ENCODE results near the gene PDPN. TPM values are rescaled to one million over a fixed set of nuclear protein-coding genes. Genes with fewer than 3 reads are reported as not detected.
"Not testable (repeated sequence)": the region's sequence is repeated elsewhere in the genome, so short reads cannot be mapped to it uniquely, and the experiment has no call there.

PDPN gene
- total RNA-seq = 4.2 and 14.8 TPM in 2 replicates

DNA sequence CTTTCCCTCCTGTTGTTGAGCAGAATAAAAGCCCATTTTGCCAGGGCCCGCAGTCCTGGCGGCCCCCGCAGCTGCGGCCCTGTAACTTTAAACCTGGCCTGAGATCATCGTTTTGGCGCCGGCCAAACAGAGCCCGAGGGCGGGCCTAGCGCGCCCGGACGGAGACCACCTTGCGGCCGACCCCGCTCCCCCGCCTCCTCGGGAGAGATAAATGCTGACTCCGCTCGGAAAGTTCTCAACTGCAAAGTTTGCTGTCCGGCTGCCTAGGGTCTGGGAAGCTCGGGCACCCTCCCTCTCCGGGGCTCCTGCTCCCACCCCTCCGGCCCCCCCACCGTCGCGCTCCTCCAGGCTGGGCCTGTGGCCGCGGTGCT, at the start of gene PDPN:
PDPN (plus strand) TSS at position 238 of the 371 bp plus-strand sequence. CDS start 202 bp downstream, outside the sequence.
- no peak for DNase-seq (ENCODE audit: extremely low read depth, low read depth, low spot score)

DNA sequence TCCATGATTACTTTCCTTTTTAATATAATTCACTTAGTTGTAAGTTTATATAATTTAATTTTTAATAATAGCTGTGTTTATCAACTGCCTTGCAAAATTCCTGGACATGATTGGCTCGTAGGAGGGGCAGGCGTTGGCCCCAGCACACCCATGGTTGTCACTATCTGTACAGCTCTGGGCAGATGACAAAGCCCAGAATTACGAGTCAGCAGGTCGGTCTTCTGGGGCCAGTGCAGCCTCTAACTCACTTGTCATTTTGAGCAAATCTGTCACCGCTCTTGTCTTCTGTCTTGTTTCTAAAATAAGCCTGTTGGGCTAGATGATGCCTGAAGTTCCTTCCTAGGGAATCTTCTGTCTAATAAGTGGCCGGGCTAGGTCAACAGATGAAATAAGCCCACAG, 48.4 kb upstream of the PDPN start:
- no peak for DNase-seq (ENCODE audit: extremely low read depth, low read depth, low spot score)

DNA sequence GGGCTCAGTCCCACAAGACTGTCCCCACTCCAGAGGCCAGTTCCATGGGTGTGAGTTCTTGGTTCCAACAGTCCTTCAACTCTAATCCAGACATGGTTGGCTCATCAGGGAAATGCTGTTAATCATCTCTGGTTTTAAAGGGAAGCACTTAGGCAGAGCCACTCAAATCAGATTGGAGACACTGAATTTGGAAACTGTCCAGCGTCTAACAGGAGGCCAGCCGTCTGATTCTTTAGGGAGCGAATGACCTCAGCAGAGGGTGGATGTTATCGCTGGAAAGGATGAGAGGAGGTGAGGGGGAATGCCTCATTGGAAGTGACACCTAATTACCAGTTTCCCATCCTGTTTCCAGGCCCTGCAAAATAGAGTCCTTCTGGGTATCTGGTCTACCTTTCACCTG, 47.1 kb upstream of the PDPN start:
- no peak for DNase-seq (ENCODE audit: extremely low read depth, low read depth, low spot score)

- DNase-seq (ENCODE audit: extremely low read depth, low read depth, low spot score) = no peak
These were observed 44.8 kb upstream of the PDPN start for GRCh38 chr1:13538832-13539231.

- DNase-seq (ENCODE audit: extremely low read depth, low read depth, low spot score) = no peak
These were observed 43.9 kb upstream of the PDPN start for GRCh38 chr1:13539683-13540082.

DNA sequence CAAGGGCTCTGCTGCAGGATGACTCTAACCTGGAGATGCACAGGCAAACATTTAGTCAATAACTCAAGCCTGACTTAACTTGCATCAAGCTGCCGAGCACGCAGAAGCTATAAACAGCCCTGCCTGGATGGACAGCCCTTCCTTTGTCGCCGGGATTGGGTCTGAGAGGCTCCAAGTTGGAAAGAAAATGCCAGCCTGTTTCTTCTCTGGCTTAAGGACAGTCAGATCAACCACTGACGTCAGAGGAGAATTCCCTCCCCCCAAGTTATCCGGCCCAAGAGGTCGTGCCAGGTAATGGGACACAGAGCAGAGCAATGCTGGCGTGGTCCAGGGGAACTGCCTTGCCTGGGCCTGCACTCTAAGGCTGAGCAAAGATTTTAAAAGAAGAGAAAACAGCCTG, 42.8 kb upstream of the PDPN start:
- no peak for DNase-seq (ENCODE audit: extremely low read depth, low read depth, low spot score)

DNA sequence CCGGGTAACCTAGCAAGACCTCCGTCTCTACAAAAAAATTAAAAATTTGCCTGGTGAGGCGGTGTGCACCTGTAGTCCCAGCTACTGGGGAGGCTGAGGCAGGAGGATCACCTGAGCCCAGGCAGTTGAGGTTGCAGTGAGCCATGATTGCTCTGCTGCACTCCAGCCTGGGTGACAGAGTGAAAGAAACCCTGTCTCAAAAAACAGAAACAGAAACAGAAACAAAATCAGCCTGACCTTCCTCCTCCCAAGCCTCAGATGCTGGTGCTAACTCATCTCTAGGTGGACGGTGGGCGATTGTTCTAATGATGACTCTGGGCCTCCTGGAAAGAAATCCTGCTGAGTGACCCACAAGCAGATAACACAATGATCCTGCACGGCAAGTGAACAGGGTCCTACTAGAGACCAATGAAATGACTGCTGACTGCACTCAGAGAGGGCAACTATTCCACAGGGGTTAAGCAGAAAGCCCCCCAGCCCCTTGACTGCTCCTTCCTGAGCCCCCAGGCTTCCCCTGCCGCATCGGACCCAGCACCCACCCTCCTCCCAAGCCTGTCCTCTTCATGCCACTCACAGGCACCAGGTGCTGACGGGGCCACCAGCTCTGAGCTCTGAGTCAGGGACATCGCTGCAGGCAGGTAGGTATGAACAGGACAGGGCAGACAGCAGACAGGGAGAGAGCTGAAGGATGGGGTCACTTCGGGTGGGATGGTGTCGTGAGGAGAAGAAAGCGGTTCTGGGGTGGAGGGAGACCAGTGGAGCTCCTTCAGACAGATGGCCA, 42.0 kb upstream of the PDPN start:
- no peak for DNase-seq (ENCODE audit: extremely low read depth, low read depth, low spot score)

- DNase-seq (ENCODE audit: extremely low read depth, low read depth, low spot score) = no peak
These were observed 40.0 kb upstream of the PDPN start for GRCh38 chr1:13543451-13544220.

GRCh38 chr1:13544221-13544556, 39.4 kb upstream of the PDPN start:
- DNase-seq (ENCODE audit: extremely low read depth, low read depth, low spot score) = no peak

- DNase-seq (ENCODE audit: extremely low read depth, low read depth, low spot score) = no peak
These were observed 36.8 kb upstream of the PDPN start for GRCh38 chr1:13546791-13547190.

GRCh38 chr1:13548281-13548680, 35.4 kb upstream of the PDPN start:
- DNase-seq (ENCODE audit: extremely low read depth, low read depth, low spot score) = no peak

DNA sequence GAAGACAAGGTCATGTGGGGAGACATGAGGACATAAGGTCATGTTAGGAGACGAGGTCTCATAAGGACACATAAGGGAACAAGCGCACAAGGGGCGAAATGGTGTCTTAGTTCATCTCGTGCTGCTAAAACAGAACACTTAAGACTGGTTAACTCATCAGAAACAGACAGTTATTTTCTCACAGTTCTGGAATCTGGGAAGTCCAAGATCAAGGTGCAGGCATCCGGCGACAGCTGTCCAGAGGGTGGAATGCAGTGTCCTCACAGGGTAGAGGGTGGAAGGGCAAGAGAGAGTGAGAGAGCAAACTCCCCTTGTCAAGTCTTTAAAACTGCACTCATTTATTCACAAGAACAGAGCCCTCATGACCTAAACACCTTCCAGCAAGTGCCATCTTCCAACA, 34.6 kb upstream of the PDPN start:
- no peak for DNase-seq (ENCODE audit: extremely low read depth, low read depth, low spot score)

DNA sequence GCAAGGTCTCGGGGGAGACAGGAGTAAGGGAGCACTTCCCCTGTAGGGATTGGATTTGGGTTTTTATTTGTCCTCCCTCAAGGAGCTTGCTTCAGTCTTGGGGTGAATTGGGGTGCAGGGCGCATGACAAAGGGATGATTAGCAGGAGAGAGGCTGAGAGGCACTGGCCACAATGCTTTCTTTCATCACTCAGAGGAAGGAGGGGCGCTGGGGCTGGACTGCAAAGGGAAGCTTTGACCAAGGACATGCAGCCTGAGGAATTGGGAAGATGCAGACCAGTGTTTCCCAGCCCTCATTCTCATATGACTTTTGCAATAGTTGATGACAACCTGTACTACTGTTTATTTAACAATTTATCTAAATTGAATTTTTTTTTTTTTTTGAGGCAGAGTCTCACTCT, 34.1 kb upstream of the PDPN start:
- no peak for DNase-seq (ENCODE audit: extremely low read depth, low read depth, low spot score)

GRCh38 chr1:13550663-13551062, 33.0 kb upstream of the PDPN start:
- DNase-seq (ENCODE audit: extremely low read depth, low read depth, low spot score) = no peak

- no peak for DNase-seq (ENCODE audit: extremely low read depth, low read depth, low spot score)
These were observed 28.8 kb upstream of the PDPN start for GRCh38 chr1:13554798-13555197.

- no peak for DNase-seq (ENCODE audit: extremely low read depth, low read depth, low spot score)
These were observed 27.3 kb upstream of the PDPN start for GRCh38 chr1:13556224-13556764.

- DNase-seq (ENCODE audit: extremely low read depth, low read depth, low spot score) = no peak
These were observed 23.1 kb upstream of the PDPN start for GRCh38 chr1:13560541-13560940.

DNA sequence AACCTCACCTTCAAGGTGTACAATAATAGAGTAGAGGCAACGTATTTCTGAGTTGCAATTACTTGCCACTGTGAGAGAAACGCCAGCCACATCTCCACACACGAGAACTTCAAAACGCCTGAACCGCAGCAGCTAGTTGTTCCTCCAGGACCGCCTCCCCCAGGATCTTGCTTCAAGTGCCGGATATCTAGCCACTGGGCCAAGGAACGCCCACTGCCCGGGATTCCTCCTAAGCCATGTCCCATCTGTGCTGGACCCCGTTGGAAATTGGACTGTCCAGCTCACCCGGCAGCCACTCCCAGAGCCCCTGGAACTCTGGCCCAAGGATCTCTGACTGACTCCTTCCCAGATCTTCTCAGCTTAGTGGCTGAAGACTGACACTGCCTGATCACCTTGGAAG, 20.7 kb upstream of the PDPN start:
- not testable (repeated sequence) for DNase-seq (ENCODE audit: extremely low read depth, low read depth, low spot score)

GRCh38 chr1:13564073-13564472, 19.6 kb upstream of the PDPN start:
- DNase-seq (ENCODE audit: extremely low read depth, low read depth, low spot score) = no peak

GRCh38 chr1:13570435-13570834, 13.2 kb upstream of the PDPN start:
- DNase-seq (ENCODE audit: extremely low read depth, low read depth, low spot score) = not testable (repeated sequence)

DNA sequence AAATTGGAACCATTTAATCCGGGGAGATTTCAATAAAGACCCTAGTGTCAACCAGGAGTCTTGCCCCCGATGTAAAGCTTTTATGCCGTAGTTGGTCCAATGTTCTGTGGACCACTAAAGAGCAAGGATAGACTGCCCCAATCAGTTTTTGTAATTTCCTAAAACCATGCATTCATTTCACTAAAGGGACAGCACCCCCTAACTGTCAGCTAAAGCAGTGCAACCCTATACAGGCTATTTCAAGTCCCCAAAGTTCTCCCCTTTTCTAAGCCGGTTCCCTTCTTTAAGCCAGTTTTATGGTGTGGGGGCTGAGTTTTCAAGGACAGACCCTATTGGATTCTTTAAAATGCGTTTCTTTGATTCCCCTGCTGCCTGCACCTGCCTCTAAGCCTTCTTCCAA, 12.7 kb upstream of the PDPN start:
- no peak for DNase-seq (ENCODE audit: extremely low read depth, low read depth, low spot score)

DNA sequence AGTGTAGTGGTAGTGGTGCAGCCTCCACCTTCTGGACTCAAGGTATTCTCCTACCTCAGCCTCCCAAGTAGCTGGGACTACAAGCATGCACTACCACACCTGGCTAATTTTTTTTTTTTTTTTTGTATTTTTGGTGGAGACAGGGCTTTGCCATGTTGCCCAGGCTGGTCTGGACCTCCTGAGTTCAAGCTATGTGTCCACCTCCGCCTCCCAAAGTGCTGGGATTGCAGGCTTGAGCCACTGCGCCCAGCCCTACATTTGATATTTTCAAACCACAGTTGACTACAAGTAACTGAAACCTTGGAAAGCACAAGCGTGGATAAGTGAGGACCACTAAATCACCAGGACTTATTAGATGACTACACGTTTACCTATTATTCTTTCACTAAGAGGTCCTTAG, 10.0 kb upstream of the PDPN start:
- no peak for DNase-seq (ENCODE audit: extremely low read depth, low read depth, low spot score)

Data from glomerular endothelial cell (primary cell).